BE2C (cell line): ENCODE measurements around the gene DIP2C.

Source experiments
- DNase-seq: peaks from one replicate; pipeline ENCODE4 v3.0.0-alpha.2; 2020
- H3K27me3 ChIP-seq: fragments of 250-450 bp; sonication (Bioruptor Pico); 2 replicates; pipeline ENCODE4 v1.5.1; 2020; ENCODE audit warnings: mild to moderate bottlenecking
- H3K36me3 ChIP-seq: fragments of 250-450 bp; sonication (Bioruptor Pico); 2 replicates; pipeline ENCODE4 v1.5.1; 2020; ENCODE audit warnings: mild to moderate bottlenecking
- H3K4me1 ChIP-seq: fragments of 250-450 bp; sonication (Bioruptor Pico); 2 replicates; pipeline ENCODE4 v1.5.1; 2020
- H3K4me3 ChIP-seq: 2 replicates; pipeline ENCODE4 v1.5.1; 2011; ENCODE audit warnings: low read depth, low read length
- H3K9me3 ChIP-seq: fragments of 250-450 bp; sonication (Bioruptor Pico); 2 replicates; pipeline ENCODE4 v1.5.1; 2020
- TF ChIP-seq, protein P1 (sequence below): IDR thresholded peaks from 2 replicates; pipeline ENCODE4 v1.5.1; 2012; ENCODE audit warnings: mild to moderate bottlenecking, low read depth, low read length

The DIP2C gene

DNA sequence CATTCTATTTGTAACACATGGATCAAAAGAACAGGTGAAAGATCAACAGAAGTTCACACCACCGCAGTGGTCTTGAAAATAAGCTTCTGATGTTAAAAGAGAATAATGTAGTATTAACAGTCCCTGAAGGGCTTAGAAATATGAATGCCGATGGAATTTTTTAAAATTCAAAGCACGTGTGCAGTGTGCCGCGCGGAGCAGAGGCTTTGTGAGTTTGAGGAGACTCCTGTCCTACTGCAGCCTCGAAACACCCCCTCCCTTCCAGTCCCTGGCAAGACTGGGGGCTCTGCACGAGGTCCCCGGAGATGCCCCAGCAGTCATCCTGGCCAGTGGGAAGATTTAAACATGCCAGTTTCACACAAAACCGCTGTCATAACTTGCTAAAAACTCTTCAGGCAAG, 196.6 kb downstream of the DIP2C start:
- DNase-seq: no peak
- Histone ChIP-seq H3K4me3 (no peak overlapping the region), H3K9me3 (no peaks in the 10 kb centered on the region), H3K27me3 (no peaks in the 10 kb centered on the region), H3K4me1 (no peaks in the 10 kb centered on the region), H3K36me3 (no peaks in the 10 kb centered on the region)
- TF ChIP-seq, protein P1, sequence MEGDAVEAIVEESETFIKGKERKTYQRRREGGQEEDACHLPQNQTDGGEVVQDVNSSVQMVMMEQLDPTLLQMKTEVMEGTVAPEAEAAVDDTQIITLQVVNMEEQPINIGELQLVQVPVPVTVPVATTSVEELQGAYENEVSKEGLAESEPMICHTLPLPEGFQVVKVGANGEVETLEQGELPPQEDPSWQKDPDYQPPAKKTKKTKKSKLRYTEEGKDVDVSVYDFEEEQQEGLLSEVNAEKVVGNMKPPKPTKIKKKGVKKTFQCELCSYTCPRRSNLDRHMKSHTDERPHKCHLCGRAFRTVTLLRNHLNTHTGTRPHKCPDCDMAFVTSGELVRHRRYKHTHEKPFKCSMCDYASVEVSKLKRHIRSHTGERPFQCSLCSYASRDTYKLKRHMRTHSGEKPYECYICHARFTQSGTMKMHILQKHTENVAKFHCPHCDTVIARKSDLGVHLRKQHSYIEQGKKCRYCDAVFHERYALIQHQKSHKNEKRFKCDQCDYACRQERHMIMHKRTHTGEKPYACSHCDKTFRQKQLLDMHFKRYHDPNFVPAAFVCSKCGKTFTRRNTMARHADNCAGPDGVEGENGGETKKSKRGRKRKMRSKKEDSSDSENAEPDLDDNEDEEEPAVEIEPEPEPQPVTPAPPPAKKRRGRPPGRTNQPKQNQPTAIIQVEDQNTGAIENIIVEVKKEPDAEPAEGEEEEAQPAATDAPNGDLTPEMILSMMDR: no peak

- Histone ChIP-seq H3K9me3 (no peaks in the 10 kb centered on the region), H3K4me3 (no peak overlapping the region), H3K36me3 (no peaks in the 10 kb centered on the region), H3K27me3 (no peaks in the 10 kb centered on the region), H3K4me1 (no peaks in the 10 kb centered on the region)
- DNase-seq: no peak
- TF ChIP-seq, protein P1: no peak
Observed at GRCh38 chr10:491667-492424, 197.6 kb downstream of the DIP2C start.

- no peak for DNase-seq
- H3K4me1 ChIP-seq: no peaks in the 10 kb centered on the region
- H3K27me3 ChIP-seq: no peaks in the 10 kb centered on the region
- TF ChIP-seq, protein P1: no peak
- no peaks in the 10 kb centered on the region for H3K9me3 ChIP-seq
- H3K36me3 ChIP-seq: no peaks in the 10 kb centered on the region
- H3K4me3 ChIP-seq: no peak overlapping the region
Observed at GRCh38 chr10:490891-491571, 198.4 kb downstream of the DIP2C start.

- no peak overlapping the region for H3K4me3 ChIP-seq
Observed at GRCh38 chr10:490256-490655, 199.2 kb downstream of the DIP2C start.

DNA sequence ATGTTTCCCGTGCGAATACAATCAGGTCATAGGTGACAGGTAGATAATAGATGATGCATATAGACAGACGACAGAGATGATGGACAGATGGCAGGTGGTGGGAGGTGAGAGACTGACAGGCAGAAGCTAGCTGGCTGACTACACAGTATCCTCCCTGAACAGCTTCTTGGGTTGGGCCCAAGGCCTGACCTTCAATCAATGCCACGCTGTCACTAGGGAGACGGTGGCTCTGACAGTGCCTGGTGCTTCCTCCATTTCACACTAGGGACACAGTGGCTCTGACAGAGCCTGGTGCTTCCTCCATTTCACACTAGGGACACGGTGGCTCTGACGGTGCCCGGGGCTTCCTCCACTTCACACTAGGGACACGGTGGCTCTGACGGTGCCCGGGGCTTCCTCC, 200.1 kb downstream of the DIP2C start:
- H3K4me1 ChIP-seq: no peaks in the 10 kb centered on the region
- H3K36me3 ChIP-seq: no peaks in the 10 kb centered on the region
- no peaks in the 10 kb centered on the region for H3K9me3 ChIP-seq
- no peak for DNase-seq
- H3K4me3 ChIP-seq: no peak overlapping the region
- H3K27me3 ChIP-seq: no peaks in the 10 kb centered on the region
- TF ChIP-seq, protein P1: no peak

More at GRCh38 chr10:490256-490655, 199.2 kb downstream of the DIP2C start:
- no peaks in the 10 kb centered on the region for H3K9me3 ChIP-seq
- TF ChIP-seq, protein P1: no peak
- H3K27me3 ChIP-seq: no peaks in the 10 kb centered on the region
- H3K36me3 ChIP-seq: no peaks in the 10 kb centered on the region
- DNase-seq: no peak
- H3K4me1 ChIP-seq: no peaks in the 10 kb centered on the region

DNA sequence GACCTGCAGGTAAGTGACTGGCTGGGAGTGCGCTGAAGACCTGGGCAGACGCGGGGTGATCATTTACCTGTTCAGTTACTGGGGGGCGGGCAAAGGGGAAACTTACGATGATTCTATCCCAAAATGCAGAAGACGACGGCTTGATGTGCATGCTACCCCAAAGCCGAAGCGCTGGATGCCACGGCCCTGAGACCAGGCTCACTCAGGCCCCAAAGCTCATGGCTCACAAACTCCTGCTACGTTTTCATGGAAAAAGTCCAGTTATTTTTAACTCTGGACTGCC, 200.6 kb downstream of the DIP2C start:
- Histone ChIP-seq H3K36me3 (no peaks in the 10 kb centered on the region), H3K9me3 (no peaks in the 10 kb centered on the region), H3K4me3 (no peak overlapping the region), H3K27me3 (no peaks in the 10 kb centered on the region), H3K4me1 (no peaks in the 10 kb centered on the region)
- no peak for DNase-seq
- TF ChIP-seq, protein P1: no peak
